HCT116 (cell line): Measurements from ENCODE around the gene UXS1. TPM values are rescaled to one million over a fixed set of nuclear protein-coding genes. Genes with fewer than 3 reads are reported as not detected.

Experiments used
- ATAC-seq: fragments of 200-7000 bp; cut with Tn5 transposase; 2 replicates; pipeline ENCODE4 v1.9.1; 2020; ENCODE audit warnings: mild to moderate bottlenecking, moderate library complexity
- BruUV-seq: library from RNA; stranded (reverse); fragments of 400-500 nt; replicated peaks from 2 replicates; lab custom pipeline; 2021; lab: Mats Ljungman, UMichigan
- CTCF ChIA-PET: fragments of 300-600 bp; sonication (Branson Sonifier 250); formaldehyde crosslinking; loops from one replicate; lab custom pipeline; 2021; ENCODE audit warnings: antibody characterized with exemption; lab: Charles Lee
- POLR2A ChIA-PET: fragments of 300-600, 350-600 bp; sonication (Branson Sonifier 250); formaldehyde crosslinking; loops from one replicate; lab custom pipeline; 2021; ENCODE audit warnings: antibody characterized with exemption; lab: Charles Lee
- RAD21 ChIA-PET, 2 experiments: fragments of 300-600 bp; sonication (Branson Sonifier 250); formaldehyde crosslinking; loops; one replicate each; lab custom pipeline; 2023; ENCODE audit warnings: low total read pairs in 2 of 2; ENCODE audit not compliant: uncharacterized antibody in 2 of 2, unreplicated experiment in 2 of 2, low non-redundant PET in 1 of 2; lab: Charles Lee
- DNase-seq: peaks from one replicate; pipeline ENCODE4 v3.0.0-alpha.2; 2010; ENCODE audit warnings: low read depth, low spot score
- H2AFZ ChIP-seq: fragments of 200-600 bp; shearing (Covaris generic), sonication (generic); 2 replicates; pipeline ENCODE4 v1.6.1; 2017; ENCODE audit warnings: low read depth, mixed run types, mixed read lengths, antibody characterized with exemption, low read length; ENCODE audit not compliant: poor library complexity, severe bottlenecking
- H3K27ac ChIP-seq: 2 replicates; pipeline ENCODE4 v1.5.1; 2012; ENCODE audit warnings: low read depth, low read length
- H3K27me3 ChIP-seq: fragments of 200-600 bp; sonication (generic); 2 replicates; pipeline ENCODE4 v1.6.1; 2016; ENCODE audit warnings: mixed run types, low read length, mixed read lengths; ENCODE audit not compliant: insufficient read depth
- H3K36me3 ChIP-seq, 2 experiments: fragments of 200-500 bp in 1 of 2; fragments of 200-600 bp in 1 of 2; sonication (Bioruptor generic) in 1 of 2; sonication (generic) in 1 of 2; 2 replicates each; pipeline versions ENCODE4 v1.5.1 to v1.6.1; 2014 to 2016; ENCODE audit warnings: low read length in 2 of 2, inconsistent platforms in 1 of 2, mixed read lengths in 1 of 2, mixed run types in 1 of 2; ENCODE audit not compliant: insufficient read depth in 2 of 2, control insufficient read depth in 1 of 2
- H3K4me1 ChIP-seq, 2 experiments: fragments of 200-600 bp in 1 of 2; sonication (generic) in 1 of 2; 2 replicates each; pipeline versions ENCODE4 v1.5.1 to v1.6.1; 2012 to 2017; ENCODE audit warnings: low read length in 2 of 2, inconsistent platforms in 1 of 2, mild to moderate bottlenecking in 1 of 2, mixed read lengths in 1 of 2, mixed run types in 1 of 2, moderate library complexity in 1 of 2; ENCODE audit not compliant: insufficient read depth in 2 of 2, control insufficient read depth in 1 of 2
- H3K4me2 ChIP-seq: fragments of 200-600 bp; sonication (generic); 2 replicates; pipeline ENCODE4 v1.6.1; 2017; ENCODE audit warnings: mixed run types, low read length, mixed read lengths
- H3K4me3 ChIP-seq, 2 experiments: fragments of 200-600 bp in 1 of 2; sonication (generic) in 1 of 2; replicated peaks in 1 of 2; 2 replicates each; pipeline ENCODE4 v1.5.1; 2011 to 2016; ENCODE audit warnings: low read length in 2 of 2, control low read depth in 1 of 2, low read depth in 1 of 2, mild to moderate bottlenecking in 1 of 2, mixed read lengths in 1 of 2, mixed run types in 1 of 2
- H3K79me2 ChIP-seq: fragments of 200-600 bp; sonication (generic); 2 replicates; pipeline ENCODE4 v1.6.1; 2017; ENCODE audit warnings: mild to moderate bottlenecking, mixed run types, low read length, moderate library complexity, mixed read lengths; ENCODE audit not compliant: insufficient read depth
- H3K9ac ChIP-seq: fragments of 200-600 bp; sonication (generic); 2 replicates; pipeline ENCODE4 v1.6.1; 2016; ENCODE audit warnings: low read length, mixed read lengths
- H3K9me2 ChIP-seq: fragments of 200-600 bp; sonication (generic), shearing (Covaris generic); 2 replicates; pipeline ENCODE4 v1.6.1; 2017; ENCODE audit warnings: mixed run types, mild to moderate bottlenecking, moderate library complexity; ENCODE audit not compliant: insufficient read depth
- H3K9me3 ChIP-seq, 2 experiments: fragments of 200-500 bp in 1 of 2; fragments of 200-600 bp in 1 of 2; sonication (Bioruptor generic) in 1 of 2; sonication (generic) in 1 of 2; 2 replicates each; pipeline ENCODE4 v1.6.1; 2014 to 2017; ENCODE audit warnings: low read length in 2 of 2, mixed read lengths in 2 of 2, inconsistent platforms in 1 of 2, low read depth in 1 of 2, mild to moderate bottlenecking in 1 of 2, mixed run types in 1 of 2, moderate library complexity in 1 of 2; ENCODE audit not compliant: control insufficient read depth in 1 of 2, insufficient read depth in 1 of 2
- H4K20me1 ChIP-seq: fragments of 200-600 bp; sonication (generic), shearing (Covaris generic); 2 replicates; pipeline ENCODE4 v1.6.1; 2017; ENCODE audit warnings: mixed run types, mild to moderate bottlenecking, moderate library complexity; ENCODE audit not compliant: insufficient read depth
- CBX3 ChIP-seq: IDR thresholded peaks from 2 replicates; pipeline ENCODE4 v1.6.1; 2012; ENCODE audit warnings: low read depth
- EGR1 ChIP-seq: IDR thresholded peaks from 2 replicates; pipeline ENCODE4 v1.6.1; 2012; ENCODE audit warnings: low read depth
- ELF1 ChIP-seq: IDR thresholded peaks from 2 replicates; pipeline ENCODE4 v1.6.1; 2012; ENCODE audit warnings: low read depth, borderline replicate concordance
- FOSL1 ChIP-seq: IDR thresholded peaks from 2 replicates; pipeline ENCODE4 v1.6.1; 2012; ENCODE audit warnings: low read depth
- POLR2AphosphoS5 ChIP-seq: IDR thresholded peaks from 2 replicates; pipeline ENCODE4 v1.6.1; 2011; ENCODE audit warnings: mild to moderate bottlenecking, low read depth, low read length, moderate library complexity
- REST ChIP-seq: IDR thresholded peaks from 2 replicates; pipeline ENCODE4 v1.6.1; 2012; ENCODE audit warnings: low read depth
- SIN3A ChIP-seq: IDR thresholded peaks from 2 replicates; pipeline ENCODE4 v1.6.1; 2012; ENCODE audit warnings: low read depth
- SP1 ChIP-seq: IDR thresholded peaks from 2 replicates; pipeline ENCODE4 v1.6.1; 2012; ENCODE audit warnings: low read depth
- TCF7L2 ChIP-seq: IDR thresholded peaks from 2 replicates; pipeline ENCODE4 v1.7.0; 2011; ENCODE audit warnings: borderline replicate concordance, inconsistent platforms; ENCODE audit not compliant: insufficient read depth, insufficient read length; ENCODE audit errors: extremely low read depth
- ZFX ChIP-seq: fragments of 450-650 bp; IDR thresholded peaks from 2 replicates; pipeline ENCODE4 v1.6.1; 2017
- ZNF274 ChIP-seq: fragments of 200-500 bp; sonication (Bioruptor generic); IDR thresholded peaks from 2 replicates; pipeline ENCODE4 v1.6.1; 2014; ENCODE audit warnings: mild to moderate bottlenecking, low read depth, low read length, inconsistent platforms
- intact Hi-C: fragments of 100-400 bp; cut with micrococcal nuclease; formaldehyde crosslinking; loops from 2 replicates; pipeline ENCODE4 v1.10.0; 2022
- total RNA-seq: library from RNA; stranded (reverse); gene quantifications from one replicate; pipeline ENCODE4 v1.2.1, GENCODE V29; 2021; ENCODE audit not compliant: unreplicated experiment

Gene UXS1
- total RNA-seq, 1 experiment from 2014 or later: 45.7 TPM

DNA sequence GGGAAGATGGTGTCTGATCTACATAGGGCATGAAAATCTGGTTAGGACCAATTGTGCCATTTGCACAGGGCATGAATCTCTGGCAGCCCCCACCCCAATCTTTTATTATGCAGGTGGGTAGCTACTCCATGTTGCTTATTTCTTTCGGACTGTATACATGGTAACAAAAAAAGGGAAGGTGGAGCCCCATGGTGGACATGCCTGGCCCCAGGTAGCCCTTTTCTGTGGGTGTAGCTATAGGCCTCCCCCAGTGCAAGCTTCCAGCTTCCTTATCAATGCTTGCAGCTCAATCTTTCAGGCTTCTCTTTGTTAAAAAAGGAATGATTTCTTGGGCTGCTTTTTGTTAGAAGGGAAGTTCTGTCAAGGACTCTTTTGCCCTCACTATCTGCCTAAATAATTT is 14.3 kb upstream of the UXS1 start:
- H3K79me2 ChIP-seq: no peaks in the 10 kb centered on the region
- no peak for DNase-seq
- no peaks in the 10 kb centered on the region for H3K36me3 ChIP-seq
- H3K4me1 ChIP-seq: no peaks in the 10 kb centered on the region
- no peaks in the 10 kb centered on the region for H3K9me2 ChIP-seq
- no peak overlapping the region for H3K27ac ChIP-seq
- TF ChIP-seq SIN3A (no peak), CBX3 (no peak), REST (no peak), TCF7L2 (no peak), POLR2AphosphoS5 (no peak), ELF1 (no peak), ZNF274 (no peak), EGR1 (no peak), FOSL1 (no peak), ZFX (no peak), SP1 (no peak)
- TF ChIP-seq, all 23 proteins: peak for 0
- Histone ChIP-seq H3K9ac (no peak overlapping the region), H3K4me2 (no peak overlapping the region), H2AFZ (no peak overlapping the region), H4K20me1 (no peaks in the 10 kb centered on the region), H3K4me3 (no peak overlapping the region), H3K27me3 (no peaks in the 10 kb centered on the region), H3K9me3 (no peaks in the 10 kb centered on the region; a peak in 1 of 4 replicates)
- RAD21 ChIA-PET: no interaction called here
- POLR2A ChIA-PET: no interaction called here
- no peak for ATAC-seq
- BruUV-seq: no TSS peak
- CTCF ChIA-PET: no interaction called here
- intact Hi-C loops: no loop called here
